NCI-H1436 treated with DMSO at 0.1 percent for 48 hours (cell line): ENCODE data around the gene ABL1.
"Not testable (repeated sequence)": the region's sequence is repeated elsewhere in the genome, so short reads cannot be mapped to it uniquely, and the experiment has no call there.

Experiments used
- DNase-seq: peaks from one replicate; lab custom pipeline; 2025; lab: John Stamatoyannopoulos, UW

ABL1 gene

DNA sequence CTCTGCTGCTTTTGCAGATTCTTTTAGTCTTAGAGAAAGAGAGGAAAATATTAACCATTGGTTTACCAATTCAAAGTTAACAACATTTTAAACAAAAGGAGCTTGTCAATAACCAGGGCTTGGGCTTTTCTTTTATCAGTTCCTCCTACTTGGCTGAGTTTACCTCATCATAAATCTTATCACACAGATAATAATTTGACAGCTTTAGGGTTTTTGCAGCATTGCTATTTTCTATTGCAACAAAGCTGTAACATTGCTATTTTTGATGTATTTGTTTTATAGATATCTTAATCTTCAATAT, 9.8 kb upstream of the ABL1 start:
- no peak for DNase-seq

DNA sequence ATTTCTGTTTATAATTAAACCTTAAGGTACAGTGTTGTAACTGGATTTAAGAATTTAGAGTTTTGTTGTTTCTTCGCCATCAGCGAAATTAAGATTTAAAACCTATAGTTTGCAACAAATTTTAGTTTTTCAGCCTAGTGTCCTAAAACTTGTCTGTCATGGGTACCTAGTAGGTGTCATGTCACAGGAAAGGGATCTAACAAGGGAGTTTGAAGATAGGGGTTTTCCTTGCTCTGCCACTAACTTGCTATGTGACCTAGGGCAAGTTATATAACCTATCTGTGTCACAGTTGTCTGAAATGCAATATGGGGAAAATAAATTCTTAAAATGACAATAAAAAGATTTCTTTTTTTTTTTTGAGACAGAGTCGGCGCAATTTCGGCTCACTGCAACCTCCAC, 9.2 kb upstream of the ABL1 start:
- DNase-seq: no peak

DNA sequence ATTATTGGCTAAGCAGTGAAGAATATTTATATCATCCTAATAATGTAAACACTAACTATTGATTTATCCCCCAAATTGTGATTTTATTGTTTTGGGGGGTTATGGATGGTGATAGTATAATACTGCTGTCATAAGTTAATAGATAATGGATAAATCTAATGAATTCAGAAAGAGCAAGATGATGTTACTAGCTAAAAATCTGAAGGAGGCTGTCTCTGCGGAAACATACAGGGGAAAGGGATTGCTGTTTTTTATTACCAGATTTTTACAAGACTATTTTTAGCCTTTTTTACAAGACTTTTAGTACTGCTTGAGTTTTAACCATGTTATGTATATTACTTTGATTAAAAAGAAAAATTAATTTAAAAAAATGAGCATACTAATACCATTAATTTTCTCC, 5.3 kb upstream of the ABL1 start:
- no peak for DNase-seq

DNA sequence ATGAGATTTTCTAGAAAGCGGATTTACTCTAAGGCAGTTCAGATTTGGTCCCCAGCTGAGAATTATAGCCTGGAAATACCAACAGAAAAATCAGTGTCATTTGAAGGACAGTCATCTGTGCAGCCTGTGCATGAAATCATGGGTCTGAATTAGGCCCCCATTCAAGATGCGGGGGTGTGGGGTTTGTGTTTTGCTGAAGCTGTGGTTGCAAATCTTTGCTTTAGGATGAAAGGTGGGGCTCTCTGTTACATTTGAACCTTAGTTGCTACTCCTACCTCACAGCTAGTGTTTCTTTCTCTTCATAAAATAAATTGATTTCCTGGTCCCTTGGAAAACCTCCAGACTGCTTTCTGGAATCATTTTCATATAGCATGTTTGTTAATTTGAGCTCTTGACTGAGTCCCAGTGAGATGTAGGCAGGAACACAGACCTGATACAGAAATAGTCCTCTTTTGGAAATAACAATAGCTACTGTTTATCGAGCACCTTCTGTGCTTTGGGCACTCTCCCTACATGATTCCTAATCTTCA, 4.8 kb upstream of the ABL1 start:
- no peak for DNase-seq

GRCh38 chr9:130831077-130831476, 4.0 kb upstream of the ABL1 start:
- DNase-seq: no peak

DNA sequence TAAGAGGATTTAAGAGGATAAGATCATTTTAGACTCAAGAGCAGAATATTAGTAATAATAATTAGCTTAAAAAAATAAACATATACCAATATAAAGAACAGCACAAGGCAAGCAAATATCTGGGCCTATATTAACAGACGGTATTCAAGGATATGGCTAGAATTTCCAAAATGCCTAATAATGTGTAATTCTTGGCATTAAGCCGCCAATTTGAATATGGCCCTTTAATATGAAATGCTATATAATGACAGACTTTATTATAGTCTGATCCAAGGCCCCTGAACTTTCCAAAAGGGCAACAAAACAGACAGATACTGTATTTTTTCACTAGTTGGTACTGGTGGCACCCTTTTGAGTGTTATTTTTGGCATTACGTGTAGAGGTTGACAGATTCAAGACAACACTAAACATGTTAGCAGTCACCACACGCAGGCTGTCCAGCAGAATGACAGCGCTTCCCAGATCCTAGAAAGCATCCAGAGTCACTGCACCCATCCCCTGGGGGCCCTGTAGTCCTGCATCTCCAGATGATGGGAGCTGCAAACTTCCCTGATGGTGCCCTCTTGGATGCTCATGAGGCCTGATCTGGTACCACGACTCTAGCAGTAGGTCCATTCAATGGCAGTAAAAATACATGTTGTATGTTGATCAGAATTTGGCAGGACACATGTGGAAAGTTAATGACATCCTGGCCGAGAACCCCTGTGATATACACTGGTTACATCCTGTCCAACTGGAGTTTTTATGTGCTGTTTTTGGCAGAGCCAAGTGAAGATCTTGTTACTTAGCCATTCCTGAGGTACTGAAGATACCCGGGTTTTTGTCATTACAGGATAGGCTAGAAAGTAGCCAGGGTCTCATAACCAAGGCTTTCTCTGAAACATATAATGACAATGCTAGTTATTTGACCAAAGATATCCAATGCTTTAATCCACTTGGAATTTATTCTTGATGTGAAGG, 1.7 kb upstream of the ABL1 start:
- DNase-seq: no peak

- DNase-seq: no peak
These were observed 616 bp downstream of the ABL1 start for GRCh38 chr9:130835441-130836298.

DNA sequence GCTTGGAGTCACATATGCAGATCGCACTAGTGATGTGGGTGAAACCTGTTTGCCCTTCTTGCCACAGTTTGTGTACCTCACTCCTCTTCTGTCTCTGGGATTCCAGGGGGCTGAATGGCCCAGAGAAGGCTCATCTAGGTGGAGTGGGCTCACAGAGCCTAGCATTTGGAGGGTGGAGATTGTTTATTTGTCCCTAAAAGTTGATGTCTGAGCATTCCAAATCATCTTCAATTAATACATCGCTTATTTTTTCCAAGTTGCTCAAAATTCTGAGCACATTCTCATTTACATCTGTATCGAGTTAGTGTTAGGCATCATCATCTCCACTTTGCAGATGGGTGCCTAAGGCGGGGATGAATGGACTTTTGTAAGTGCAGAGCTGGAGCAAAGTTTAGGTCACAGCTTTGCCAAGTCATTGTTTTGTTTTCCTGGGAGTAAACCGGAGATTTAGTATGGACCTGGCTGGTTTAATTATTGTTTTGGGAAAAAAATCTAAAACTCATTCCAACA, 2.0 kb downstream of the ABL1 start:
- no peak for DNase-seq

- DNase-seq: no peak
These were observed 2.6 kb downstream of the ABL1 start for GRCh38 chr9:130837643-130838042.

GRCh38 chr9:130839132-130840111, 4.4 kb downstream of the ABL1 start:
- no peak for DNase-seq

GRCh38 chr9:130842545-130842944, 7.5 kb downstream of the ABL1 start:
- DNase-seq: no peak

DNA sequence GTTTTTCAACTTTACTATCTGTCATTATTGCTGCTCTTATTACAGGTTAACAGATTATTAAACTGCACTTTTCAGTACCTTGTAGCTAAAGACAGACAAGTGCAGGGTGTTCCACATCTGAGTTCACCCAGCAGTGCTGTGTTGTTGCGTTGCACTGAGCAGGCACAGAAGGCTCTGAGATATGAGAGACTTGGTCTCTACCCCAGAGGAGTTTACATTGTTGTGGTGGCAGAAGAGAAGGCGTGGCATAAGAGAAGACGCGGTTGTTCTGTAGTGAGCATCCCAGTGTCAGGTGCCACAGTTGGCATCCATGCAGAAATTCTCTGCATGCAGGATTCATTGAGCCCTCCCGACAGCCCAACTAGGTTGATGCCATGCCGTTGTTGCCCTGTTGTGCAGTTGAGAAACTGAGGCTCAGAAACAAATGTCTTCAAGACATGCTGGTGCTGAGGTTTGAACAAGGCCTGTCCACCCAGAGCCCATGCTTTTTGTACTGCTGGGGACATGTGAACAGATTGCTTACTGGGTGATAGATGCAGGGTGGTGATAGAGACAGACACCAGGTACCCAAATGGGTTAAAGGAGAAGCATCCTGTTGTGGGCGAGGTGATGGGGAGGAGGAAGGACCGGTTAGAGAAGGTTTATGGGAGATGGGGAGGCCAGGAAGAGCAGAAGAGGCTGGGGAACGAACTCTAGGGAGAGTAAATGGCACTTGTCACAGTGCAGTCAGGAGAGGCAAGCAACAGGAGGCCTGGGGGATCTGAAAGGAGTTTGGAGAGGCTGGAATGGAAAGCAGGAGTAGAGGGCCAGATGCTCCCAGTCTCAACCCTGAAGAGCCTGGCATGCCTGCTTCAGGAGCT, 8.2 kb downstream of the ABL1 start:
- DNase-seq: no peak

DNA sequence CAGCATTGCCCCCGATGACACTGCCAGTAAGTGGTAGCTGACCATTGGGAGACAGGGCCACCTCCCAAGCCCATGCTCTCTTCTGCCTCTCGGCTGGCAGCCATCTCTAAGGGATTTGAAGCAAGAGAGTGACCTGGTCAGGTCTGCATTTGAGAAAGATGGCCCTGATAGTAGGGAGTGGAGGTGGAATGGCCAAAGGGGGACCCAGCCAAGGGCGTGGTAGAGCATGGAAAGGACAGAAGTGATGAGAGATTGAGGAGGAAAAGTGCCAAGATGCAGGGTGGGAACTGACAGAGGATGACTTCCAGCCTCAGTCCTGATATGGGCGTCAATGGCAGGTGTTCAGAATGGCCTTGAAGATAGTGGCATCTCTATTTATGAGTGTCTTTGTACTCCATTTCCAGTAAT, 9.0 kb downstream of the ABL1 start:
- DNase-seq: no peak

GRCh38 chr9:130845254-130845653, 10.2 kb downstream of the ABL1 start:
- no peak for DNase-seq

GRCh38 chr9:130845901-130846481, 10.9 kb downstream of the ABL1 start:
- no peak for DNase-seq

GRCh38 chr9:130846487-130847305, 11.6 kb downstream of the ABL1 start:
- DNase-seq: no peak

DNA sequence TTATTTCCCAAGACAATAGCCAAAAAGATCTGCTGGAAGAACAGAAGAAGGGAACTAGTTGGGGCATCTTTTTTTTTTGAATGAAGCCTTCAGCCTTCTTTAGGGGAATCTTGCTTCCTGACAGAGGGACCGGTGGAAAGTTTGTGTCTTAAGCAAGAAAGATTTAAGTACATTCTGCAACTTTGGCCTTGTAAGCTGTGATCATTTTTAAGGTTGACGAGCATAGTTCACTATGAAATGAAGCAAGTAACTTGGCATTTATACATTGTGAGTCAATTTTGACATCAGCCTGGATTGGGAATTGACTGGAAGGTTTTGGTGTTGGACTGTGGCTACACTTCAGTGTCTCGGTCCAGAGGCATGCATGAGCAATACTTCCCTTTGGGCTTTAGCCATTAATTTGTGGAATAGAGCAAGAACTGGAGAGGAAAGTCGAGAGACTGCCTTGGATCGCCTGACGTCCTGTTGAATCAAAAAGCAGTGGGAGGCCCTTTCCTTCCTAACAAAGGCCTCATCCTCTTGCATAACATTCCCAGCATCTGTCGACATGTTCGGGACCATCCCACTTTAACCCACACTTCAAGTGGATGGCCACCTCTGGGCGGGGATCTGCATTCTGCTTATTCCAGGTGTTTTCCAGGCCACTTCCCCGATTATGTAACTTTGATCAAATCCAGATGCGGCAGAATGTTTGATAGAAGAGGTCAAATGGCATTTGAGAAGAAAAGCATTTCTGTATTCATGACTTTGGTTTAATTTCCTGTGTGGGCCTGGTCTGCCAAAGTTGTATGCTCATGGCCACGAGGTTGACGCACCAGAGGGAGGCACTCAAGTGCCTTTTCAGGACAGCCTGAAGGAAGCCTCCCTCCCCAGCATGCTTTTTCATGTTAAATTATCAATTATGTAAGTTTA, 12.5 kb downstream of the ABL1 start:
- DNase-seq: no peak

GRCh38 chr9:130848514-130848913, 13.5 kb downstream of the ABL1 start:
- not testable (repeated sequence) for DNase-seq
